Measurements from ENCODE around the gene ACYP2. TPM values are rescaled to one million over a fixed set of nuclear protein-coding genes. Genes with fewer than 3 reads are reported as not detected.

Gene ACYP2
- total RNA-seq, 4 donors from 2014 or later, result 1.6 to 77.4 (median 11.4) TPM

DNA sequence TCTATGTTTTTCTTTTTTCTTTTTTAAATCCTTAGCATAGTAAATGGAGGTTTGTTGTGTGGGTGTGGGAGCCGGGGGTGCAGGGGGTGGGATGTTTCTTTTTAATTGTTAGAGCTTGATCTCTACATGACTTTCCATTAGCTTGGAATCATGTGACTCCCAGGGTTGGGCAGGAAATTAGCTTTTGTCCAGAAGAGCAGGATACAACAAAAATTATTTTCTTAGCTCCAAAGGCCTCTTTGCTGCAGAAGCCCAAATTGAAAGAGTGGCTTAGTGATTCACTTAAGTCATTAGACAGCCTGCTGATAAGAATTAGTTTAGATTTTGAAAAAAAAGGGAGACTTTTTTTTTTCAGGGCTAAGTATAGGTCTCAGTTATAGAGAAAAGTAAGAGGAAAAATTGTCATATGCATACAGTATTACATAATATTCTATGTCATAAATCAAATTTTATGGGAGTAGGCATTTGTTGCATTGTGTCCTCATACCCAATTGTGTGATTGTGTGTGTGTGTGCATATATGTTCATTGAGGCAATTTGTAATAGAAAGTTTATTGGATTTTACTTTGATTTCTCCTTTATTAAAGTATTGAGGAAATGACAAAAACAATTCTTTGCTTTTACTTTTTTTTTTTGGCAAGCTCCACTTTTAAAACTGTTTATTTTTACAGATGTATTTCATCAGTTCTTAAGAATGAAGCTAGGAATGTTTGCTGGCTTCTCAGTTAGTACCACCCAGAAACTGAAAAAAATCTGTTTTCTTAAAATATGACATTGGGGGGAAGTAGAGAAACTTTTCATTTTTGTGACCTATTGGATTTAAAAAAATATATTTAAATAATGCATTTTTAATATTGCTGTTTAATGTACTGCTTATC lies 93.2 kb downstream of the ACYP2 start:
- in situ Hi-C loops (cut with MboI; ENCODE audit: low pct_ligation_motif_present in 1 of 4, low pct_unique_long_range_greater_than_20kb in 1 of 4, low sequenced_read_pairs in 3 of 4) (no loop called here), intact Hi-C loops (cut with DNase I; ENCODE audit: low total_unique reads) (no loop called here)
- no peak for DNase-seq
- peaks cover 0 to 6% (median 0%) of the 10 kb centered on the region in 4 donors for H3K4me1 ChIP-seq
- no peaks in the 10 kb centered on the region for H3K36me3 ChIP-seq
- TF ChIP-seq POLR2A (IDR thresholded peaks at IDR 0.05) (no peak), POLR2AphosphoS5 (IDR thresholded peaks at IDR 0.05) (no peak), EP300 (IDR thresholded peaks at IDR 0.05; ENCODE audit: low read depth) (no peak)
- TF ChIP-seq, protein P1, sequence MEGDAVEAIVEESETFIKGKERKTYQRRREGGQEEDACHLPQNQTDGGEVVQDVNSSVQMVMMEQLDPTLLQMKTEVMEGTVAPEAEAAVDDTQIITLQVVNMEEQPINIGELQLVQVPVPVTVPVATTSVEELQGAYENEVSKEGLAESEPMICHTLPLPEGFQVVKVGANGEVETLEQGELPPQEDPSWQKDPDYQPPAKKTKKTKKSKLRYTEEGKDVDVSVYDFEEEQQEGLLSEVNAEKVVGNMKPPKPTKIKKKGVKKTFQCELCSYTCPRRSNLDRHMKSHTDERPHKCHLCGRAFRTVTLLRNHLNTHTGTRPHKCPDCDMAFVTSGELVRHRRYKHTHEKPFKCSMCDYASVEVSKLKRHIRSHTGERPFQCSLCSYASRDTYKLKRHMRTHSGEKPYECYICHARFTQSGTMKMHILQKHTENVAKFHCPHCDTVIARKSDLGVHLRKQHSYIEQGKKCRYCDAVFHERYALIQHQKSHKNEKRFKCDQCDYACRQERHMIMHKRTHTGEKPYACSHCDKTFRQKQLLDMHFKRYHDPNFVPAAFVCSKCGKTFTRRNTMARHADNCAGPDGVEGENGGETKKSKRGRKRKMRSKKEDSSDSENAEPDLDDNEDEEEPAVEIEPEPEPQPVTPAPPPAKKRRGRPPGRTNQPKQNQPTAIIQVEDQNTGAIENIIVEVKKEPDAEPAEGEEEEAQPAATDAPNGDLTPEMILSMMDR (IDR thresholded peaks at IDR 0.05), result no peak
- 71 to 78% methylated on average over 1 of the region's 1 CpG for WGBS, 2 donors (ENCODE audit: low coverage in 1 of 2)
- H3K27ac ChIP-seq, result peak overlapping the region in 2 of 4 donors; percentile 15 to 18
- H3K4me3 ChIP-seq, result no peak overlapping the region
- no peaks in the 10 kb centered on the region for H3K9me3 ChIP-seq
- H3K27me3 ChIP-seq, result no peaks in the 10 kb centered on the region

DNA sequence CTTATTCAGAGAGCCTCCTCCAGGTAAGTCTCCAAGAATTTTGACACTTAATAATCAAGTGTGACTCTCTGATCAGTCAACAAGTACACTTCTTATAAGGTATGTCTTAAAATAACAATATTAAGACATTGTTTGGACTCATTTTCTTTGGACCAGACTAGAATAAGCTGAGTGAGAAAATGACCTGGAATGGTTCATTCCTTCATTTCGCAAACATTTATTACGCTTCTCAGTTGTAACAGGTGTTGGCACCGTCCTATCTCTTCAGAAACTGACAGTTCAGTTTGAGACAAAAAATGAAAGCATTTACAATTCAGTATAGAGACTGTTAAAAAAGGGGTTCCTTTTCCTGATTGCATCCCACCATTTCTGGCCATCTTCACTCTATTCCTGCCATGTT lies 94.0 kb downstream of the ACYP2 start:
- no peak for DNase-seq
- Histone ChIP-seq H3K4me3 (no peak overlapping the region), H3K27ac (no peak overlapping the region), H3K9me3 (no peaks in the 10 kb centered on the region), H3K4me1 (peaks cover 0 to 6% (median 0%) of the 10 kb centered on the region in 4 donors), H3K36me3 (no peaks in the 10 kb centered on the region), H3K27me3 (no peaks in the 10 kb centered on the region)
- no peak for TF ChIP-seq POLR2AphosphoS5 (IDR thresholded peaks at IDR 0.05)
- no peak for TF ChIP-seq EP300 (IDR thresholded peaks at IDR 0.05; ENCODE audit: low read depth)
- TF ChIP-seq POLR2A (IDR thresholded peaks at IDR 0.05), result no peak
- TF ChIP-seq, protein P1 (IDR thresholded peaks at IDR 0.05), result no peak
- 93 to 96% methylated on average over 3 of the region's 3 CpGs for WGBS, 2 donors (ENCODE audit: low coverage in 1 of 2)
- intact Hi-C loops (cut with DNase I; ENCODE audit: low total_unique reads) (no loop called here), in situ Hi-C loops (cut with MboI; ENCODE audit: low pct_ligation_motif_present in 1 of 4, low pct_unique_long_range_greater_than_20kb in 1 of 4, low sequenced_read_pairs in 3 of 4) (no loop called here)

DNA sequence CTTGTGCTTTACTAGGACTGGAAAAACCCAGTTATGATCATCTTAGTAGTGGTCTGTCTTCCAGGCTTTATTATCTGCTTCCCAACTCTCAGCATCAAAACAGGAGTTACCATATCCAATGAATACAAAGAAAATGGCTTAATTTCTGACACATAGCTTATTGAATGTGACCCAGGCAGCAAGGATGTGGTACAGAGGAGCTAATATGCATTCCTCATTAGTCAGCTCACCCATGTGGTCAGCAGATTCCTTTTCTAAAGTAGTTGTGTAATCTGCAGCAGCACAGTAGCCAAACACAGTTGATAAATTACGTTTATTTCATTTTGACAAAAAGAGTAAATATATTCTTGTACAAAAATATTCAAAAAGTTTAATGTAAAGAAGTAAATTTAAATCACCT lies 97.0 kb downstream of the ACYP2 start:
- Histone ChIP-seq H3K27me3 (no peaks in the 10 kb centered on the region), H3K36me3 (no peaks in the 10 kb centered on the region), H3K4me1 (peaks cover 0 to 6% (median 0%) of the 10 kb centered on the region in 4 donors), H3K27ac (no peak overlapping the region), H3K9me3 (no peaks in the 10 kb centered on the region), H3K4me3 (no peak overlapping the region)
- in situ Hi-C loops (cut with MboI; ENCODE audit: low pct_ligation_motif_present in 1 of 4, low pct_unique_long_range_greater_than_20kb in 1 of 4, low sequenced_read_pairs in 3 of 4) (no loop called here), intact Hi-C loops (cut with DNase I; ENCODE audit: low total_unique reads) (no loop called here)
- WGBS, 2 donors (ENCODE audit: low coverage in 1 of 2), result 45 to 53% methylated on average over 1 of the region's 1 CpG
- TF ChIP-seq POLR2A (IDR thresholded peaks at IDR 0.05) (no peak), POLR2AphosphoS5 (IDR thresholded peaks at IDR 0.05) (peak in 1 of 3 donors; percentile 25)
- no peak for DNase-seq

DNA sequence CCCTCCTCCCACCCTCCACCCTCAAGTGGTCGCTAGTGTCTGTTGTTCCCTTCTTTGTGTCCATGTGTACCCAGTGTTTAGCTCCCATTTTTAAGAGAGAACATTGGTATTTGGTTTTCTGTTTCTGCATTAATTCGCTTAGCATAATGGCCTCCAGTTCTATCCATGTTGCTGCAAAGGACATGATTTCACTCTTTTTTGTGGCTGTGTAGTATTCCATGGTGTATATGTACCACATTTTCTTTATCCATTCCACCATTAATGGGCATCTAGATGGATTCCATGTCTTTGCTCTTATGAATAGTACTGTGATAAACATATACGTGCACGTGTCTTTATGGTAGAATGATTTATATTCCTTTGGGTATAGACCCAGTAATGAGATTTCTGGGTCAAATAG lies 97.7 kb downstream of the ACYP2 start:
- Histone ChIP-seq H3K27me3 (no peaks in the 10 kb centered on the region), H3K27ac (no peak overlapping the region), H3K4me3 (no peak overlapping the region), H3K4me1 (peaks cover 0 to 6% (median 0%) of the 10 kb centered on the region in 4 donors), H3K36me3 (no peaks in the 10 kb centered on the region), H3K9me3 (no peaks in the 10 kb centered on the region)
- no peak for DNase-seq
- in situ Hi-C loops (cut with MboI; ENCODE audit: low pct_ligation_motif_present in 1 of 4, low pct_unique_long_range_greater_than_20kb in 1 of 4, low sequenced_read_pairs in 3 of 4), result no loop called here
- 88 to 95% methylated on average over 4 of the region's 4 CpGs for WGBS, 2 donors (ENCODE audit: low coverage in 1 of 2)
- TF ChIP-seq, protein P1 (IDR thresholded peaks at IDR 0.05), result no peak
- TF ChIP-seq EP300 (IDR thresholded peaks at IDR 0.05; ENCODE audit: low read depth) (no peak), POLR2AphosphoS5 (IDR thresholded peaks at IDR 0.05) (no peak), POLR2A (IDR thresholded peaks at IDR 0.05) (no peak)
- intact Hi-C loops (cut with DNase I; ENCODE audit: low total_unique reads), result no loop called here

All from transverse colon (tissue), 4 donors.